MM.1S (cell line): ENCODE measurements around the gene TRIB2.

Experiments used
- EZH2 ChIP-seq: fragments of 300-600 bp; sonication (generic); optimal IDR thresholded peaks from 2 replicates; pipeline ENCODE3; 2017; ENCODE audit warnings: low read depth, mild to moderate bottlenecking, antibody characterized with exemption, low read length, mixed read lengths
- TF ChIP-seq, protein P1 (sequence below): fragments of 300-600 bp; sonication (generic); IDR thresholded peaks from 2 replicates; pipeline ENCODE4 v1.5.1; 2016; ENCODE audit warnings: antibody characterized with exemption, low read length, mixed read lengths

DNA sequence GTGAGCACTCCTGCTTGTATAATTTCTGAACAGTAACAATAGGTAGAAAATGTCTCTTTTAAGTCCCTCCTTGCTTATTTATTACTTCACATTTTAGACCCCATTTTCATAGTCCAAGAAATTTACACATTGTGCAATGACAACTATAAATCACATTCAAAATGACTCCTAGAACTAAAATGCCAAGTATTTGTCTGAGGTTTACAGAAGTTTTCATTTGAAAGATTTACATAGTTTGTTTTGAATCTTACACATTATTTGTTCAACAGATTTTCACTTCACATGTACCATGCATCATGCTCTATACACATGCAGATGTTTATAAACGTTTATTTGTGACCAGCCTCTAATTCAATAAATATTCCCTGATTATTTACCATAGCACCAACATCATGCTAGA, 15.7 kb upstream of the TRIB2 start:
- TF ChIP-seq, protein P1, sequence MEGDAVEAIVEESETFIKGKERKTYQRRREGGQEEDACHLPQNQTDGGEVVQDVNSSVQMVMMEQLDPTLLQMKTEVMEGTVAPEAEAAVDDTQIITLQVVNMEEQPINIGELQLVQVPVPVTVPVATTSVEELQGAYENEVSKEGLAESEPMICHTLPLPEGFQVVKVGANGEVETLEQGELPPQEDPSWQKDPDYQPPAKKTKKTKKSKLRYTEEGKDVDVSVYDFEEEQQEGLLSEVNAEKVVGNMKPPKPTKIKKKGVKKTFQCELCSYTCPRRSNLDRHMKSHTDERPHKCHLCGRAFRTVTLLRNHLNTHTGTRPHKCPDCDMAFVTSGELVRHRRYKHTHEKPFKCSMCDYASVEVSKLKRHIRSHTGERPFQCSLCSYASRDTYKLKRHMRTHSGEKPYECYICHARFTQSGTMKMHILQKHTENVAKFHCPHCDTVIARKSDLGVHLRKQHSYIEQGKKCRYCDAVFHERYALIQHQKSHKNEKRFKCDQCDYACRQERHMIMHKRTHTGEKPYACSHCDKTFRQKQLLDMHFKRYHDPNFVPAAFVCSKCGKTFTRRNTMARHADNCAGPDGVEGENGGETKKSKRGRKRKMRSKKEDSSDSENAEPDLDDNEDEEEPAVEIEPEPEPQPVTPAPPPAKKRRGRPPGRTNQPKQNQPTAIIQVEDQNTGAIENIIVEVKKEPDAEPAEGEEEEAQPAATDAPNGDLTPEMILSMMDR = no peak
- TF ChIP-seq EZH2 = no peak
